GM19452 (cell line): ENCODE data around the gene ZMAT5.

Experiments
- ATAC-seq: cut with Tn5 transposase; IDR thresholded peaks from one replicate; pipeline ENCODE4 v1.9.1; 2021; ENCODE audit not compliant: unreplicated experiment

Gene ZMAT5

GRCh38 chr22:29692327-29692640, 74.5 kb downstream of the ZMAT5 start:
- ATAC-seq: no peak

- no peak for ATAC-seq
Measured at GRCh38 chr22:29691636-29692326, 75.0 kb downstream of the ZMAT5 start.

GRCh38 chr22:29690476-29690875, 76.3 kb downstream of the ZMAT5 start:
- ATAC-seq: no peak

DNA sequence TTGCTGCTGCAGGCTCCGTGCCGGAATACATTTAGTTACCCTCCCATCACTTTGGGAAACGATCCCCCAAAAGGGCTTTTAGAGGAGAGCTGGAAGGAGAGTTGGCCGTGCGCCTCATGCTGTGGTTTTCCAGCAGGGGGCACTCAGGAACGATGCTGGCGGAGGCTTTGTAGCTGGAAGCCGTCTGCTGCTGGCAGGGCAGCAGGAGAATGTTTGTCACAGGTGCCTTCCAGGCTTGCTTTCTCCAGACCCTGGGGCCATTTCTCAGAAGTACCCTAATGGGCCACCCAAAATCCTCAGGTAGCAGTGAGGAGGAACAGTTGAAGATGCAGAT, 77.0 kb downstream of the ZMAT5 start:
- ATAC-seq: no peak

DNA sequence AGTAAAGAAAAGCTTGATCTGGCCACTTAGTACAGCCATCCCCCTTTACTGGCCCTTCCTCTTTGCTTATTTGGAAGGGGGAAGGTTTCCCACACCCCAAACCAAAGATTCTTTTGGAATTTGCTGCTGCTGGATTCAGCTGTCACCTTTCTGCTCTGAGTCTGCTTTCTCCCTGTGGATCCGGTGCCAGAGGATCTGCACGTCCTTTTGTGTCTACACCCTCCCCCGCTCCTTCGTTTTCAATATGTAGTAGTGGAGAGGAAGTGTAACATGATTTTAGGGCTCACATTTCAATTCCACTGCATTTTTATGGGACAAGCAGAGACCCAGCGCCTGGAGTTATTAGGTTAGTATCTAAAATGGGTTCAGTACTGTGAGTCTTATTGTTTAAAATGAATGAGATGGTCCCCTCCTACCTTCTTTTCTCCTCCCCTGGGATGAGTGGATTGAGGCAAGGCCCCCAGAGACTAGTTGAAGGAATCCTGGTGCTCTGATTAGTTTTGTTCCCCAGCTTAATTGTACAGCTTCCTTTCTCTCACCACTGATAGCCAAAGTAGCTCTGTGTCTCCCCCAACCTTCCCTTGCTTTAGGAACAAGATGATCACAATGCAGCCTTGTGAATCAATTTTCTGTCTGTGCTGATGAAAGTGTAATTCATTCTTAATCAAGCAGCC, 77.5 kb downstream of the ZMAT5 start:
- no peak for ATAC-seq

- ATAC-seq: no peak
Measured at GRCh38 chr22:29684244-29684643, 82.6 kb downstream of the ZMAT5 start.

- ATAC-seq: no peak
Measured at GRCh38 chr22:29683536-29683935, 83.3 kb downstream of the ZMAT5 start.
